ENCODE results near the gene CHAC2.
A peak's percentile ranks its signal among the peaks of the same experiment; 100 is the strongest.

- TF ChIP-seq POLR2A (IDR thresholded peaks at IDR 0.05) (peak; percentile 29 to 58), POLR2AphosphoS5 (IDR thresholded peaks at IDR 0.05) (peak; percentile 66 to 91 (median 84)), EP300 (IDR thresholded peaks at IDR 0.05) (peak in 1 of 4 donors; percentile 47)
- TF ChIP-seq, protein P1, sequence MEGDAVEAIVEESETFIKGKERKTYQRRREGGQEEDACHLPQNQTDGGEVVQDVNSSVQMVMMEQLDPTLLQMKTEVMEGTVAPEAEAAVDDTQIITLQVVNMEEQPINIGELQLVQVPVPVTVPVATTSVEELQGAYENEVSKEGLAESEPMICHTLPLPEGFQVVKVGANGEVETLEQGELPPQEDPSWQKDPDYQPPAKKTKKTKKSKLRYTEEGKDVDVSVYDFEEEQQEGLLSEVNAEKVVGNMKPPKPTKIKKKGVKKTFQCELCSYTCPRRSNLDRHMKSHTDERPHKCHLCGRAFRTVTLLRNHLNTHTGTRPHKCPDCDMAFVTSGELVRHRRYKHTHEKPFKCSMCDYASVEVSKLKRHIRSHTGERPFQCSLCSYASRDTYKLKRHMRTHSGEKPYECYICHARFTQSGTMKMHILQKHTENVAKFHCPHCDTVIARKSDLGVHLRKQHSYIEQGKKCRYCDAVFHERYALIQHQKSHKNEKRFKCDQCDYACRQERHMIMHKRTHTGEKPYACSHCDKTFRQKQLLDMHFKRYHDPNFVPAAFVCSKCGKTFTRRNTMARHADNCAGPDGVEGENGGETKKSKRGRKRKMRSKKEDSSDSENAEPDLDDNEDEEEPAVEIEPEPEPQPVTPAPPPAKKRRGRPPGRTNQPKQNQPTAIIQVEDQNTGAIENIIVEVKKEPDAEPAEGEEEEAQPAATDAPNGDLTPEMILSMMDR (IDR thresholded peaks at IDR 0.05): no peak
These were observed 19.4 kb downstream of the CHAC2 start, which contains the start of the genes ASB3 and ERLEC1 for GRCh38 chr2:53786705-53787613.
